Kidney epithelial cell (primary cell): ENCODE data around the gene RIPPLY1. TPM values are rescaled to one million over a fixed set of nuclear protein-coding genes. Genes with fewer than 3 reads are reported as not detected.

Experiments
- DNase-seq: peaks from one replicate; pipeline ENCODE4 v3.0.0-alpha.2; 2010; ENCODE audit warnings: low read depth
- H3K27me3 ChIP-seq: 2 replicates; pipeline ENCODE4 v1.6.0; 2011; ENCODE audit warnings: low read length; ENCODE audit not compliant: control insufficient read depth, insufficient read depth
- H3K36me3 ChIP-seq: 2 replicates; pipeline ENCODE4 v1.5.1; 2011; ENCODE audit warnings: low read length; ENCODE audit not compliant: control insufficient read depth, insufficient read depth
- H3K4me3 ChIP-seq: 2 replicates; pipeline ENCODE4 v1.5.1; 2011; ENCODE audit warnings: low read depth, mild to moderate bottlenecking, control low read depth, low read length
- total RNA-seq: library from RNA; depleted of rRNA; stranded (reverse); fragments of >200 nt; gene quantifications from 2 replicates; pipeline ENCODE4 v1.2.3, GENCODE V29; 2015
- TF ChIP-seq, protein P1 (sequence below): IDR thresholded peaks from 2 replicates; pipeline ENCODE4 v1.5.1; 2011; ENCODE audit warnings: mild to moderate bottlenecking, moderate library complexity, low read length, control low read depth, inconsistent platforms; ENCODE audit not compliant: insufficient read depth, poor library complexity, severe bottlenecking

Gene RIPPLY1
- total RNA-seq, 1 donor from 2014 or later: not detected

DNA sequence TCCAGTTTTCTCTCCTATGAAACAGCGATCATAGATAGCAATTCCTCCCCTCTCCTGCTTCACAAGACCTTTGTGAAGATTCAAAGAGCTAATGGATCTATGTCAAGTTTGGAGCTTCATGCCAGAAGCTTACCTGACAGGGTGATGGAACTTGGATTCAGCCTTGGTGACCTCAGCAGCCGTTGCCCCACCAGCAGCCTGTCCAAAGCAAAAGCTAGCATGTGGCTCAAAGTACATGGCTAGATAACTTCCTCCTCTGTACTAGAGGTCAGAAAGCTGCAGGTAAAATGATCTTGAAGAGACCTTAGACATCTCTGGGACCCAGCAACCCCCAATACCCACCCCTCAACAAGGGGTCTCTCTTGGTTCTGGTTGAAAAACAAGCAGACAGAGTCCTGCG, 1.8 kb downstream of the RIPPLY1 start:
- no peak overlapping the region for H3K4me3 ChIP-seq
- no peaks in the 10 kb centered on the region for H3K36me3 ChIP-seq
- DNase-seq: no peak
- H3K27me3 ChIP-seq: no peaks in the 10 kb centered on the region
- TF ChIP-seq, protein P1, sequence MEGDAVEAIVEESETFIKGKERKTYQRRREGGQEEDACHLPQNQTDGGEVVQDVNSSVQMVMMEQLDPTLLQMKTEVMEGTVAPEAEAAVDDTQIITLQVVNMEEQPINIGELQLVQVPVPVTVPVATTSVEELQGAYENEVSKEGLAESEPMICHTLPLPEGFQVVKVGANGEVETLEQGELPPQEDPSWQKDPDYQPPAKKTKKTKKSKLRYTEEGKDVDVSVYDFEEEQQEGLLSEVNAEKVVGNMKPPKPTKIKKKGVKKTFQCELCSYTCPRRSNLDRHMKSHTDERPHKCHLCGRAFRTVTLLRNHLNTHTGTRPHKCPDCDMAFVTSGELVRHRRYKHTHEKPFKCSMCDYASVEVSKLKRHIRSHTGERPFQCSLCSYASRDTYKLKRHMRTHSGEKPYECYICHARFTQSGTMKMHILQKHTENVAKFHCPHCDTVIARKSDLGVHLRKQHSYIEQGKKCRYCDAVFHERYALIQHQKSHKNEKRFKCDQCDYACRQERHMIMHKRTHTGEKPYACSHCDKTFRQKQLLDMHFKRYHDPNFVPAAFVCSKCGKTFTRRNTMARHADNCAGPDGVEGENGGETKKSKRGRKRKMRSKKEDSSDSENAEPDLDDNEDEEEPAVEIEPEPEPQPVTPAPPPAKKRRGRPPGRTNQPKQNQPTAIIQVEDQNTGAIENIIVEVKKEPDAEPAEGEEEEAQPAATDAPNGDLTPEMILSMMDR: no peak

GRCh38 chrX:106899841-106900240, 3.3 kb downstream of the RIPPLY1 start:
- H3K4me3 ChIP-seq: no peak overlapping the region
- H3K27me3 ChIP-seq: no peaks in the 10 kb centered on the region
- DNase-seq: no peak
- H3K36me3 ChIP-seq: no peaks in the 10 kb centered on the region
- TF ChIP-seq, protein P1: no peak

DNA sequence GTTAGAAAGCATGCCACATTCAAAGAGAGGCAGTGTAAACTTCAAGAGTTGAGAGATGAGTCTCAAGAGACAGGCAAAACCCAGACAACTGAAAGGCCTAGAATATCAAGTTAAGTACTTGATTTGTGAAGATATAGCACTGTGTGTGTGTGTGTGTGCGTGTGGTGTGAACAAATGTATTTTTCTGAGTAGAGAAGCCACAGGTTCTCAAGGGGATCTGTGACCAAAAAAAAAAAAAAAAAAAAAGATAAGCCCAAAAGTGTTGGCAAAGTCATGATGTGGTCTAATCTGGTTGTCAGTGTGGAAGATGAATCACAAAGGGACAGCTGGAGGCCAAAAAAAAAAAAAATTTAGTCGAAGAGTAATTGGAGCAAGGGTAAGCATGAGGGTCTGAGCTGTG, 3.9 kb downstream of the RIPPLY1 start:
- no peak for DNase-seq
- no peaks in the 10 kb centered on the region for H3K27me3 ChIP-seq
- TF ChIP-seq, protein P1: no peak

DNA sequence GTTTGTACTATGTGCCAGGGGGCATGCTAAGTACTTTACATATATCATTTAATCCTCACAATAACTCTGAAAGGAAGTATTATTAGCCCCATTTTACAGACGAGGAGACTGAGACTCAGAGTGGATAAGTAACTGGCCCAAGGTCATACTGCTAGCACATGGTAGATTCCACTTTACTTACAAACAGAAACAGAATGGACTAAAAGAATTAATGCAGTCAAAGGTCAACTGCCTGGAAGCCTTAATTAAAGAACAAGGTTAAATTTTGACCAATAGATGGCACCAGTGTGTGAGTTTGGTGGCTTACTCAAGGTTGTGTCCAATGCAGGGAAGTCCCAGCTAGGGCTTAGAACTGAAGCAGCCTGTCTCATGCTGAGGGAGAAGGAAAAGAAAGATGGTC, 4.7 kb downstream of the RIPPLY1 start:
- Histone ChIP-seq H3K4me3 (no peak overlapping the region), H3K36me3 (no peaks in the 10 kb centered on the region), H3K27me3 (no peaks in the 10 kb centered on the region)
- no peak for DNase-seq
- TF ChIP-seq, protein P1: peak; percentile 36

More for the DNA sequence above, 3.9 kb downstream of the RIPPLY1 start:
- no peak overlapping the region for H3K4me3 ChIP-seq
- no peaks in the 10 kb centered on the region for H3K36me3 ChIP-seq

GRCh38 chrX:106897259-106897658, 5.9 kb downstream of the RIPPLY1 start:
- Histone ChIP-seq H3K36me3 (no peaks in the 10 kb centered on the region), H3K4me3 (no peak overlapping the region), H3K27me3 (no peaks in the 10 kb centered on the region)
- no peak for DNase-seq
- TF ChIP-seq, protein P1: no peak

DNA sequence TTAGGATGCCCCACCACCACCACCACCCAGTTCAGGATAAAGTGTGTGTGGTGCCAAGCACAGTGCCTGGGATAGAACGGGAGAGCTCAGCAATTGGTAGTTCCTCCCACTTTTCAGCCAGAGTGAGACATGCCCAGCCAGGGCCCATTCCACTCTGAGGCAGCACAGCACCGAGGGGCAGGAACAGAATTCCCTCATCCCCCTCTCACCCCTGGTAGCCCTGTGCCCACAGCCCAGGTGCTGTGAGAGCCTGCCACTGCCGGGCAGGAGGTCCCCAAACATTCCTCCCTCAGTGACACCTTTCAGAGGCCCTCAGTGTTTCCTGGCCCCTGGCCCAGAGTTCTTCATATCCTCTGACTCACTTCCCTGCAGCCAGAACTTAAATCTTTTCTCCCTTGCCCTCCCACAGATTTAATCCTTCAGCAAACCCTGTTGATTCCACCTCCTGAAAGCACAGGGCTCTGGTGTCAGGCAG, 8.1 kb downstream of the RIPPLY1 start:
- TF ChIP-seq, protein P1: no peak
- no peaks in the 10 kb centered on the region for H3K27me3 ChIP-seq
- no peaks in the 10 kb centered on the region for H3K36me3 ChIP-seq
- DNase-seq: no peak
- H3K4me3 ChIP-seq: no peak overlapping the region
